Hematopoietic multipotent progenitor cell treated with erythropoietin and hydrocortisone succinate and interleukin-3 and kit ligand, for 4 days (in vitro differentiated cells): ENCODE data around the gene CCND2.
"Not testable (repeated sequence)": the region's sequence is repeated elsewhere in the genome, so short reads cannot be mapped to it uniquely, and the experiment has no call there.

Experiments used
- DNase-seq: peaks from one replicate; pipeline ENCODE4 v3.0.0-alpha.2; 2015

The CCND2 gene

DNA sequence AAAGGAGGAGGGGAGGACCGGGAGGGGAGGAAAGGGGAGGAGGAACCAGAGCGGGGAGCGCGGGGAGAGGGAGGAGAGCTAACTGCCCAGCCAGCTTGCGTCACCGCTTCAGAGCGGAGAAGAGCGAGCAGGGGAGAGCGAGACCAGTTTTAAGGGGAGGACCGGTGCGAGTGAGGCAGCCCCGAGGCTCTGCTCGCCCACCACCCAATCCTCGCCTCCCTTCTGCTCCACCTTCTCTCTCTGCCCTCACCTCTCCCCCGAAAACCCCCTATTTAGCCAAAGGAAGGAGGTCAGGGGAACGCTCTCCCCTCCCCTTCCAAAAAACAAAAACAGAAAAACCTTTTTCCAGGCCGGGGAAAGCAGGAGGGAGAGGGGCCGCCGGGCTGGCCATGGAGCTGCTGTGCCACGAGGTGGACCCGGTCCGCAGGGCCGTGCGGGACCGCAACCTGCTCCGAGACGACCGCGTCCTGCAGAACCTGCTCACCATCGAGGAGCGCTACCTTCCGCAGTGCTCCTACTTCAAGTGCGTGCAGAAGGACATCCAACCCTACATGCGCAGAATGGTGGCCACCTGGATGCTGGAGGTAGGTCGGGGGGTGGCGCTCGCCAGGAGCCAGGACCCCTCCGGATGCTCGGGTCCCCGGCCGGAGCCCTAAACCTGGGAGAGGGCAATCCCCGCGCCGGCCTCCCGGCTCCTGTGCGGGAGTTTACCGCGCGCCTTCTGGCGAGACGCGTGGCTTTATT lies at the start of gene CCND2:
Gene CCND2 (plus strand): TSS at position 111 of the 744 bp plus-strand sequence. CDS start 279 bp downstream, at position 390.
- peak; percentile 97 for DNase-seq

DNA sequence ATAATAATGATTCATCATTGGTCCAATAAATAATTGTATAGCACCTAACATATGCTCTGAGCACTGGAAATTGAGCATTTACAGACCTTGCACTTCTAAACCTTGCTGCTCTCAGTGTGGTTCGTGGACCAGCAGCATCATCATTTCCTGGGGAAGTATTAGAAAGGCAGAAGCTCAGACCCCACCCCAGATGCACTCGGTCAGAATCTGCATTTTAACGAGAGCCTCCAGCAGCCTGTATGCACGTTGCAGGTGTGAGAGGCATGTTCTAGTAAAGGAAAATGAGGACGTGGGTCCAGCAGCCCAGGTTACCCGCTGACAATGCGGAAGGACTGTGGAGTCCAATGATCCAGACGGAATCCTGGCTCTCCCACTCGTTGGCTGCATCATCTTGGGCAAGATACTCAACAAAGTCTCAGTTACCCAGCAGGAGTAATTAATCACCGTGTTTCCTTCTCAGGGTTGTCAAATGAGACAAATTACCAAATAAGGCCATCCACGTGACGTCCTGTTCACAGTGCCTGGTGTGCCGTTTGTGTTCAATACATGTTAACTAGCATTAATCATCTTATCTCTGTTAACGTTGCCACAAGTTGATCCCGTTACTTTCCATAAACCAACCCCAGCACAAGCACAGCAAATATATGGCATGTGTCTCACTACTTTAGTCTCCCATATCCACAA lies 49.2 kb upstream of the CCND2 start:
- DNase-seq: no peak

DNA sequence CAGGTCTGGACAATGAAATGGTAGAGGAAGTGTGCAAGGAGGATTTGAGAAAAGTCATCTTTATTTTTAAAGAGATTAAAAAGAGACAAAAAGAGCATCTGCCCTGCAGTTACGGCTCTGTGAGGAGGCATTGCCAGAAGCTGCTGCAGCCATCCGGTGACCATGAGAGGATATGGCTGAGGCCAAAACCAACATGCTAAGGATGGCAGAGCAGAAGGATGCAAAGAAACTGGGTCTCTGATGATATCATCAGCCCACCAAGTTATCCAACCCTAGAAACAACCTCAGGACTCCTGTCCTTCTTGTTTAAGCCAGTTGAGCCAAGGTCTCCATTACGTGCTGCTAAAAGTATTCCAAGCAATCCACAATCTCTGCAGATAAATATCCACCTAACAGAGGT lies 48.0 kb upstream of the CCND2 start:
- DNase-seq: no peak

DNA sequence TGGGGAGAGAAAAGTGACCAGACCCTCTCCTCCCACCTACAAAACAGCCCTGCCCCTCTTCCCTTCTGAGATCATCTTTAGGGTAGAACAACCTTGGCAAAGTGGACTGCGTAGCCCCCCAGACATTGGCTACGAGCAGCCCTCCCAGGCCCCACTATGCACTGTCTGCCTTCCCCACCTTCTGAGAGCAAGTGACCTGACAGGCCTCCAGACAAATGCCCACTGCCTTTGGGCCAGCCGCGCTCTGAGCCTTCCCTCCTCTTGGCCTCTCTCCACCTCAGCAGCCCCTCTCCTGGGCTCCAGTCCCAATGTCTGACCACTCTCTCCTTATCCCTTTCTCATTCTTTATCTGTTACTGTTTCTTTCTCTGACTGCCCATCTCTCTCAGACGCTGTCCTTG lies 46.5 kb upstream of the CCND2 start:
- DNase-seq: no peak

- DNase-seq: no peak
Measured at GRCh38 chr12:4228122-4228580, 45.4 kb upstream of the CCND2 start.

DNA sequence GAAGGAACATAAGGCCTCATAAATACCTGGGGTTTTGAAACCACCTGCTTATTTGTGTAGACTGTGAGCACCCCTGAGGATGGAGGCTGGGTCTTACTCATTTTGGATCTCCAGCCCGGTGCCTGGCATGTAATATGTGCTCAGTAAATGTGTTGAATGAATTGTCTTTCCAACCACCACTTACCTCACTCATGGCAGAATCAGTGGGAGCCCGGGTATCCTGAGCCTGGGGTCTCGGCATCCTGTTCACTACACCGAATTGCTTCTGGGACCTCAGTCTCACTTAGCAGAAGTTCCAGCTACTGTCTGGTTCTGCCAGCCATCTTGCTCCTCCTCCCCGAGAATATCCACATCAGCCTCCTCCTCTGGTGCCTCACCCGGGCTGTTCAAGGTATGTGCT lies 43.0 kb upstream of the CCND2 start:
- DNase-seq: no peak

- no peak for DNase-seq
Measured at GRCh38 chr12:4238577-4238976, 35.0 kb upstream of the CCND2 start.

- DNase-seq: no peak
Measured at GRCh38 chr12:4239746-4240145, 33.8 kb upstream of the CCND2 start.

DNA sequence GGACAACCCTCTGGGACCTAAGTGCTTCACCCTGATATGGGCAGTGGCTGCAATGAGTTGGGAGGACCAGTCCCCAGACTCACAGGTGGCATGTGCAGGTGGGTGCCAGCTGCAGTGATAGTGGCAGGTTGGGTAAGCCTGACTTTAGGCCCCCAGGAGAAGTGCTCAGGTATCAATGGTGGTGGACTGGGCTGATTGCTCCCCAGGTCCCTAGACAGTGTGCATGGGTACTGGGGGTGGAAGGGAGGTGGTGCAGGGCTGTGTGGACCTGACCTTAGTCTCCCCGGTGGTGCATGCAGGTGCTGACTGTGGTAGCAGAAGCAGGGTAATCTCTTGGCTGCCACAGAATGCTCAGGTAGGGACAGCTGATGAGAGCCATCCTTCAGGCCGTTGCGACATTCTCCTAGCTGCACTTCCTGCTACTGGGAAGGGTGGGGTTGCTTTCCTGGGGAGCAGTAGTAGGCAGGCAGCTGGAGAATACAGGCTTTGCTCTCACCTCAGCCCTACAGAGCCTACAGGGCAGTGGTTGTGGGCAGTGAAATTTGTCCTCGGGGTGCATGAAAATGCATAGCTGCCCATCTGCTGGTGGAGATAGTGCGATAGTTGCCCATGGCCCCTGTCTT lies 33.3 kb upstream of the CCND2 start:
- no peak for DNase-seq

DNA sequence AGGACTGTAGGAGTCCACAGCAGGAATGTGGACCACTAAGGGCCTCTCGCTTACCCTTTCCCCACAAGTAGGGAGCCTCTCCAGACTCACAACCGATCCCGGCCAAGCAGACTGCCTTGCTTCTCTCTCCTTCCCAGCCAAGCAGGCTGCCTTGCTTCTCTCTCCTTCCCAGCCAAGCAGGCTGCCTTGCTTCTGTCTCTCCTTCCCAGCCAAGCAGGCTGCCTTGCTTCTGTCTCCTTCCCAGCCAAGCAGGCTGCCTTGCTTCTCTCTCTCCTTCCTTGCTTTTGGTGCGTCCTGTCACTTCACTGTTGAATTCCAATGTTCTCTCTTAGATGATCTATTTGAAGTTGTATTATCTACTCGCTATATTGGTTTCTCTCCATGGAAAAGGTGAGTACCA lies 32.6 kb upstream of the CCND2 start:
- DNase-seq: no peak

DNA sequence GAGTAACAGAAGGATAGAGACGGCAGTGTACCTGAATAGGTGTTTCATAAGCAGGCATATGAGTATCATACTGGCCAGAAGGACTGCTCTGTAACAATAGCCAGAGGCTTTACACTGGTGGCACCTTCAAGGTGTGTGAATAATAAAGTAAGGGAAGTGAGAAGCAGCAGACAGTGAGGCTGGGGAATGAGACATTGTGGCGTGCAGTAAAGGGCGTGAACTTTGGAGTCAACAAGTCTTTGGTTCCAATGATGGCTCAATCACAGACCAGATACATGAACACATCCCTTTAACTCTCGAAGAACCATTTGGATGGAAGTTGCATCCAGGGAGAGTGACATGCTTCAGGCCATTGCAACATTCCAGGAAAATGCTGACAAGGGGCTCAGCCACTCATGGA lies 32.0 kb upstream of the CCND2 start:
- DNase-seq: no peak

- DNase-seq: no peak
Measured at GRCh38 chr12:4242595-4242994, 31.0 kb upstream of the CCND2 start.

DNA sequence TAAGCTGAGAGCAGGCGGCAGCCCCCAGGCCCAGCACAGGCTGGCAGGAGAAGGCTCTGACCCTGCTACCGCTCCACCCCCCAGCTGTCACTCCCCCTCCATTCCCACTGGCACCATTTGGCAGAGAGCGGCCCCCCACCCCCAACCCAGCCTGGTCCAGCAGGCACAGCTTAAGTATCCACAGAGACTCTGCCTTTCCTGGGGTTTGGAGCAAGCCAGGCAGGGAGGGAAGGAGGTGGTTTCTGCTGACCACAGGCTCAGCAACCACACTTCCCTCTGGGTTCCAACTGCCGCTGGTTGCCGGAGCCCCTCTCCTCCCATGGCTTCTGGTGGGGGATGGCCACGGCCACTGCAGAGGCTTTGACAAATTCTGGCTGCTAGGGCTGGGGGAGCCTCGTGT lies 30.5 kb upstream of the CCND2 start:
- peak; percentile 87 for DNase-seq

DNA sequence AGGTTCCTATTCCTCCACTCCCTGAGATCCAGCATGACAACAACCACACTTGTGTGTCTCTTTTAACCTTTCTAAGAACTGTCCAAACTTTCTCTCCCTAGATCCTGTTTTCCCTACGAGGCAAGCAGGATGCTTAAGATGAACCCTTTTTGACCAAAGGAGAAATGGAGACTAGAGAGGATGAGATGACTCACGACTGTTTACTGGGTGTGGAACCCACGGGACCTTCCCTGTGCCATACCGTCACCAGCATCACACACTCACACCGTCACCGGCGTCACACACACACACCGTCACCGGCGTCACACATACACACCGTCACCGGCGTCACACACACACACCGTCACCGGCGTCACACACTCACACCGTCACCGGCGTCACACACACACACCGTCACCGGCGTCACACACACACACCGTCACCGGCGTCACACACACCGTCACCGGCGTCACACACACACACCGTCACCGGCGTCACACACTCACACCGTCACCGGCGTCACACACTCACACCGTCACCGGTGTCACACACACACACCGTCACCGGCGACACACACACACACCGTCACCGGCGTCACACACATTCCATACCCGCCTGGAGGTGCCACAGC lies 30.0 kb upstream of the CCND2 start:
- DNase-seq: not testable (repeated sequence)

DNA sequence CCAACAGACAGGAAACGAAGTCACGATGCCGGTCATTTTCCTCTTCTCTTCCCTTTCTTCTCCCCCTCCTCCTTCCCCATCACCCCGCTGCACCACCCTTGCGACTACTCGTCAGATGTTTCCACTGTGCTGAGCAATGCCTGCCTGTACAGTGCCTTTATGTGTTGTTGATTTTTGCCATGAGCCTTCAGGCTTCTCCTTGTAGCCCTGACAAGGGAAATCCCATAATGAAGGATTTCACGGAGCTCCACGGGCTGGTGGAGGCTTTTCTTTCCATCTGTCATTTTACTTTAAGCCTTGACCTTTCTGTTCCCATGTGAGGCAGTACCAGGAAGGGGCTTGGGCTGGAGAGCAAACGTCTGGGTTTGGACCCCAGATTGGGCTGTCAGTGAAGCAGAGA lies 28.7 kb upstream of the CCND2 start:
- no peak for DNase-seq

DNA sequence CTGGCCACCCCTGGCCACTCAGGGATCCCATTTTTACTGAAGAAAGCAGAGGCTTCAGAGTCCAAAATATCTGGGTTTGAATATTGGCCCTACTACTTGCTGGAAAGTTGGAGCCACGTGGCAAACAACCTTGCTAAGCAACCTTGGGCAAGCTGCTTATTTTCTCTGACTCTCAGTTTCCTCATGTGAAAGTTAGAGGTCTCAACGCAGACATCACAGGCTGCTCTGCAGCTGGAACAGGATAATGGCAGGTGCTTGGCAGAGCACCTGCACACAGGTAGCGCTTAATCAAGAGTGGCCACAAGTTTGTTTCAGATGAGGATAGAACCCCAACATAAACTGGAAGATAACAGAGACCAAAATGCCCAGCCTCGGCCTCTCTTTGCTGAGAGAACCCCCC lies 28.1 kb upstream of the CCND2 start:
- DNase-seq: no peak

DNA sequence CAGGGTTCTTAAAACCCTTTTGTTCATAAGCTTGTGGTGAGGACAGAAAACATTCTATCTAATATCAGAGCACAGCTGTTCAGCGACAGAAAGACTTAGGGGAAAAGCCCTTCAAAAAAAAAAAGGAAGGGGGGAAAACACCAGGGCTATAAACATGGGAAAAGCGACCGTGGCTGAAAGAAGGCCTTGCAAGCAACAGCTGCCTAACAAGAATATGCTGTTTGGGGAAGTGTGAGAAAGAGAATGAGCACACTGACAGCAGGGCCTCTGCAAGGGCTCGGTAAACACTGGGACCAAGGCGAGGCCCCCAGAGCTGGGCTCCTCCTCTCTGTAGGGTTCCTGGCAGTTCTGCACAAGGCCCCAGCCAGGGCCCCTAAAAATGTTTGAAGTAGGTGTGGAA lies 27.4 kb upstream of the CCND2 start:
- peak; percentile 63 for DNase-seq

GRCh38 chr12:4250691-4251090 lies 22.9 kb upstream of the CCND2 start:
- DNase-seq: peak; percentile 42

GRCh38 chr12:4251216-4251891 lies 22.2 kb upstream of the CCND2 start:
- no peak for DNase-seq

- DNase-seq: no peak
Measured at GRCh38 chr12:4251967-4252366, 21.6 kb upstream of the CCND2 start.

DNA sequence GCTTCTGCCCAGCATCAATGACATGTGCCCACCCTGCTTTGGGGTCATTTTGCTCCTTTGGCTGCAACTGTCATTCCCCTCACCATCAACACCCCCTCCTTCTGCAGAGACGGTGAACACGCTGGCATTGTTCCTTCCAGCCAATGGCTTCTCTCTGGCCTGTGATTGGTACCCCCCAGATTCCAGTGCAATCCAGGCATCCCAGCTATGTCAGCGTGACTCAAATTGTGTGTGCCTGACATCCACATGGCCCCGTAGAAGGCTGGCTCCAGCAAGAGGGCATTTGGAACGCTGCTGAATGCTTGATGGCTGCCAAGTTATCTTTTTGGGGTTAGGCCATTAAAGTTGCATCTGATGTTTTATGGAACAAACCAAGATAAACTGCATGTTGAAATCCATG lies 21.0 kb upstream of the CCND2 start:
- DNase-seq: no peak

- DNase-seq: no peak
Measured at GRCh38 chr12:4256043-4256826, 17.3 kb upstream of the CCND2 start.
